MM.1S (cell line): Measurements from ENCODE around the gene UBE2D1.

Experiments used
- DNase-seq: peaks from one replicate; pipeline ENCODE4 v3.0.0-alpha.2; 2015
- H2AFZ ChIP-seq: fragments of 300-600 bp; sonication (generic); 2 replicates; pipeline ENCODE4 v1.6.0; 2016; ENCODE audit warnings: antibody characterized with exemption, low read length
- H3F3A ChIP-seq: fragments of 300-600 bp; sonication (generic); 2 replicates; pipeline ENCODE4 v1.6.1; 2016; ENCODE audit warnings: mild to moderate bottlenecking, antibody characterized with exemption, low read length, moderate library complexity, mixed read lengths; ENCODE audit not compliant: insufficient read depth
- H3K27ac ChIP-seq: fragments of 300-600 bp; sonication (generic); 2 replicates; pipeline ENCODE4 v1.5.1; 2016; ENCODE audit warnings: mild to moderate bottlenecking, low read length
- H3K27me3 ChIP-seq: fragments of 300-600 bp; sonication (generic); replicated peaks from 2 replicates; pipeline ENCODE4 v1.6.0; 2016; ENCODE audit warnings: low read length; ENCODE audit not compliant: insufficient read depth
- H3K36me3 ChIP-seq: fragments of 300-600 bp; sonication (generic); replicated peaks from 2 replicates; pipeline ENCODE4 v1.6.1; 2016; ENCODE audit warnings: mild to moderate bottlenecking, low read length, mixed read lengths; ENCODE audit not compliant: insufficient read depth
- H3K4me1 ChIP-seq: fragments of 300-600 bp; sonication (generic); 2 replicates; pipeline ENCODE4 v1.6.1; 2016; ENCODE audit warnings: low read length, mixed read lengths
- H3K4me2 ChIP-seq: fragments of 300-600 bp; sonication (generic); 2 replicates; pipeline ENCODE4 v1.6.0; 2016; ENCODE audit warnings: low read depth, low read length
- H3K4me3 ChIP-seq: fragments of 300-600 bp; sonication (generic); 2 replicates; pipeline ENCODE4 v1.5.1; 2016; ENCODE audit warnings: low read length, mixed read lengths
- H3K79me2 ChIP-seq: fragments of 300-600 bp; sonication (generic); 2 replicates; pipeline ENCODE4 v1.6.1; 2016; ENCODE audit warnings: mixed run types, low read length, mixed read lengths
- H3K9ac ChIP-seq: fragments of 300-600 bp; sonication (generic); 2 replicates; pipeline ENCODE4 v1.6.1; 2016; ENCODE audit warnings: low read length, mixed read lengths
- H3K9me2 ChIP-seq: fragments of 300-600 bp; sonication (generic); replicated peaks from 2 replicates; pipeline ENCODE4 v1.6.1; 2016; ENCODE audit warnings: mild to moderate bottlenecking, low read length, mixed read lengths; ENCODE audit not compliant: insufficient read depth
- H3K9me3 ChIP-seq: fragments of 300-600 bp; sonication (generic); replicated peaks from 2 replicates; pipeline ENCODE4 v1.6.1; 2016; ENCODE audit warnings: mild to moderate bottlenecking, low read length, mixed read lengths; ENCODE audit not compliant: insufficient read depth
- H4K20me1 ChIP-seq: fragments of 300-600 bp; sonication (generic); 2 replicates; pipeline ENCODE4 v1.6.1; 2016; ENCODE audit warnings: mild to moderate bottlenecking, low read length, moderate library complexity, mixed read lengths; ENCODE audit not compliant: insufficient read depth
- EZH2 ChIP-seq: fragments of 300-600 bp; sonication (generic); optimal IDR thresholded peaks from 2 replicates; pipeline ENCODE3; 2017; ENCODE audit warnings: low read depth, mild to moderate bottlenecking, antibody characterized with exemption, low read length, mixed read lengths
- EZH2phosphoT487 ChIP-seq: fragments of 300-600 bp; sonication (generic); IDR thresholded peaks from 2 replicates; pipeline ENCODE4 v1.6.1; 2018; ENCODE audit warnings: antibody characterized with exemption, low read length
- TF ChIP-seq, protein P1 (sequence below): fragments of 300-600 bp; sonication (generic); IDR thresholded peaks from 2 replicates; pipeline ENCODE4 v1.5.1; 2016; ENCODE audit warnings: antibody characterized with exemption, low read length, mixed read lengths

The UBE2D1 gene

GRCh38 chr10:58359541-58359940 lies 24.7 kb downstream of the UBE2D1 start:
- no peak overlapping the region for H3K4me2 ChIP-seq
- no peaks in the 10 kb centered on the region for H3K36me3 ChIP-seq
- no peak overlapping the region for H3K4me3 ChIP-seq
- TF ChIP-seq, protein P1, sequence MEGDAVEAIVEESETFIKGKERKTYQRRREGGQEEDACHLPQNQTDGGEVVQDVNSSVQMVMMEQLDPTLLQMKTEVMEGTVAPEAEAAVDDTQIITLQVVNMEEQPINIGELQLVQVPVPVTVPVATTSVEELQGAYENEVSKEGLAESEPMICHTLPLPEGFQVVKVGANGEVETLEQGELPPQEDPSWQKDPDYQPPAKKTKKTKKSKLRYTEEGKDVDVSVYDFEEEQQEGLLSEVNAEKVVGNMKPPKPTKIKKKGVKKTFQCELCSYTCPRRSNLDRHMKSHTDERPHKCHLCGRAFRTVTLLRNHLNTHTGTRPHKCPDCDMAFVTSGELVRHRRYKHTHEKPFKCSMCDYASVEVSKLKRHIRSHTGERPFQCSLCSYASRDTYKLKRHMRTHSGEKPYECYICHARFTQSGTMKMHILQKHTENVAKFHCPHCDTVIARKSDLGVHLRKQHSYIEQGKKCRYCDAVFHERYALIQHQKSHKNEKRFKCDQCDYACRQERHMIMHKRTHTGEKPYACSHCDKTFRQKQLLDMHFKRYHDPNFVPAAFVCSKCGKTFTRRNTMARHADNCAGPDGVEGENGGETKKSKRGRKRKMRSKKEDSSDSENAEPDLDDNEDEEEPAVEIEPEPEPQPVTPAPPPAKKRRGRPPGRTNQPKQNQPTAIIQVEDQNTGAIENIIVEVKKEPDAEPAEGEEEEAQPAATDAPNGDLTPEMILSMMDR, result no peak
- TF ChIP-seq EZH2 (no peak), EZH2phosphoT487 (no peak)
- no peak for DNase-seq
- H3K9ac ChIP-seq, result no peak overlapping the region
- H3K9me3 ChIP-seq, result no peaks in the 10 kb centered on the region
- H2AFZ ChIP-seq, result no peak overlapping the region
- H4K20me1 ChIP-seq, result no peaks in the 10 kb centered on the region
- no peak overlapping the region for H3K27ac ChIP-seq
- H3K79me2 ChIP-seq, result peaks cover 9% of the 10 kb centered on the region; the same call in 1 of the 2 replicates
- H3K27me3 ChIP-seq, result no peaks in the 10 kb centered on the region
- no peaks in the 10 kb centered on the region for H3K4me1 ChIP-seq
- H3K9me2 ChIP-seq, result no peaks in the 10 kb centered on the region
- no peaks in the 10 kb centered on the region for H3F3A ChIP-seq

GRCh38 chr10:58360412-58361004 lies 25.7 kb downstream of the UBE2D1 start:
- Histone ChIP-seq H3F3A (no peaks in the 10 kb centered on the region), H3K9me2 (no peaks in the 10 kb centered on the region), H2AFZ (no peak overlapping the region), H3K27me3 (no peaks in the 10 kb centered on the region), H4K20me1 (no peaks in the 10 kb centered on the region), H3K4me3 (no peak overlapping the region), H3K9ac (no peak overlapping the region), H3K27ac (no peak overlapping the region), H3K4me2 (no peak overlapping the region), H3K79me2 (peaks cover 9% of the 10 kb centered on the region; the same call in 1 of the 2 replicates), H3K9me3 (no peaks in the 10 kb centered on the region), H3K4me1 (no peaks in the 10 kb centered on the region), H3K36me3 (no peaks in the 10 kb centered on the region)
- no peak for DNase-seq
- TF ChIP-seq EZH2phosphoT487, result no peak
- TF ChIP-seq EZH2, result no peak
- TF ChIP-seq, protein P1, result no peak

GRCh38 chr10:58361353-58361752 lies 26.5 kb downstream of the UBE2D1 start:
- no peak for DNase-seq
- no peaks in the 10 kb centered on the region for H3K9me3 ChIP-seq
- no peak overlapping the region for H3K4me3 ChIP-seq
- no peak overlapping the region for H2AFZ ChIP-seq
- H3K4me2 ChIP-seq, result no peak overlapping the region
- no peaks in the 10 kb centered on the region for H3F3A ChIP-seq
- H3K27me3 ChIP-seq, result no peaks in the 10 kb centered on the region
- H3K4me1 ChIP-seq, result no peaks in the 10 kb centered on the region
- H4K20me1 ChIP-seq, result no peaks in the 10 kb centered on the region
- no peak overlapping the region for H3K9ac ChIP-seq
- peaks cover 9% of the 10 kb centered on the region; the same call in 1 of the 2 replicates for H3K79me2 ChIP-seq
- H3K36me3 ChIP-seq, result no peaks in the 10 kb centered on the region
- no peaks in the 10 kb centered on the region for H3K9me2 ChIP-seq
- H3K27ac ChIP-seq, result no peak overlapping the region
- TF ChIP-seq, protein P1, result no peak
- TF ChIP-seq EZH2 (no peak), EZH2phosphoT487 (no peak)
